ENCODE results near the gene CD34. TPM values are rescaled to one million over a fixed set of nuclear protein-coding genes. Genes with fewer than 3 reads are reported as not detected.

Gene CD34
- total RNA-seq, 4 donors from 2014 or later, result 65.6 to 85.9 (median 75.5) TPM

GRCh38 chr1:207952617-207953542 is 42.0 kb upstream of the CD34 start:
- TF ChIP-seq, protein P1, sequence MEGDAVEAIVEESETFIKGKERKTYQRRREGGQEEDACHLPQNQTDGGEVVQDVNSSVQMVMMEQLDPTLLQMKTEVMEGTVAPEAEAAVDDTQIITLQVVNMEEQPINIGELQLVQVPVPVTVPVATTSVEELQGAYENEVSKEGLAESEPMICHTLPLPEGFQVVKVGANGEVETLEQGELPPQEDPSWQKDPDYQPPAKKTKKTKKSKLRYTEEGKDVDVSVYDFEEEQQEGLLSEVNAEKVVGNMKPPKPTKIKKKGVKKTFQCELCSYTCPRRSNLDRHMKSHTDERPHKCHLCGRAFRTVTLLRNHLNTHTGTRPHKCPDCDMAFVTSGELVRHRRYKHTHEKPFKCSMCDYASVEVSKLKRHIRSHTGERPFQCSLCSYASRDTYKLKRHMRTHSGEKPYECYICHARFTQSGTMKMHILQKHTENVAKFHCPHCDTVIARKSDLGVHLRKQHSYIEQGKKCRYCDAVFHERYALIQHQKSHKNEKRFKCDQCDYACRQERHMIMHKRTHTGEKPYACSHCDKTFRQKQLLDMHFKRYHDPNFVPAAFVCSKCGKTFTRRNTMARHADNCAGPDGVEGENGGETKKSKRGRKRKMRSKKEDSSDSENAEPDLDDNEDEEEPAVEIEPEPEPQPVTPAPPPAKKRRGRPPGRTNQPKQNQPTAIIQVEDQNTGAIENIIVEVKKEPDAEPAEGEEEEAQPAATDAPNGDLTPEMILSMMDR (IDR thresholded peaks at IDR 0.05; ENCODE audit: low read depth), result no peak

DNA sequence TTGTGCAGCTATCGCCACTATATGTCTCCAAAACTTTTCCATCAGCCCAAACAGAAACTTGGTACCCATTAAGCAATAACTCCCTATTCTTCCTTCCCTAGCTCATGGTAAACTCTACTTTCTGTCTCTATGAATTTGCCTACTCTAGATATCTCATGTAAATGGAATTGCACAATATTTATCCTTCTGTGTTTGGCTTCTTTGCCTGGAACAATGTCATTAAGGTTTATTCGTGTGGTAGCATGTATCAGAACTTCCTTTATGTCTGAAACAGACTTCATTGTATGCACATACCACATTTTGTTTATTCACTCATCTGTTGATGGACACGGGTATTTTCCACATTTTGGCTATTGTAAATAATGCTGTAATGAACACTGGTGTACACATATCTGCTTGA is 40.7 kb upstream of the CD34 start:
- TF ChIP-seq, protein P1 (IDR thresholded peaks at IDR 0.05; ENCODE audit: low read depth), result no peak

DNA sequence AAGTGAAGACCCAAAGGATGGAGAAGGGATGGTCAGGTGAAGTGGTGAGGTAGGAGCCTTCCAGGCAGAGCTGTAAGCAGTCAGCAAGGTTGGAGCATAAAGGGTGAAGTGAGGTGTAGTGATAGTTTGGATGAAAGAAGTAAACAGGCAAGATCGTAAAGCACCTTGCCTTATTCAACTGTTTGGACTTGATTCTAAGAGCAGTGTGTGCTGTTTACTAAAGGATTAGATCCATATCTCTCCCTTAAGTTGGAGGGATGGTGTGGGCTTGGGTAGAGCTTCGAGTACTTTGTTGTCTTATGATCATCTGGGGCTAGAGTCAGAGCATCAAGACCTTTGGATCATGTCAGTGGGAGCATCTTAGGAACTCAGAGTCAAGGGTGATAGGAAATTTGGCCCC is 39.8 kb upstream of the CD34 start:
- TF ChIP-seq, protein P1 (IDR thresholded peaks at IDR 0.05; ENCODE audit: low read depth), result no peak

GRCh38 chr1:207949571-207950195 is 38.8 kb upstream of the CD34 start:
- TF ChIP-seq, protein P1 (IDR thresholded peaks at IDR 0.05; ENCODE audit: low read depth), result no peak

DNA sequence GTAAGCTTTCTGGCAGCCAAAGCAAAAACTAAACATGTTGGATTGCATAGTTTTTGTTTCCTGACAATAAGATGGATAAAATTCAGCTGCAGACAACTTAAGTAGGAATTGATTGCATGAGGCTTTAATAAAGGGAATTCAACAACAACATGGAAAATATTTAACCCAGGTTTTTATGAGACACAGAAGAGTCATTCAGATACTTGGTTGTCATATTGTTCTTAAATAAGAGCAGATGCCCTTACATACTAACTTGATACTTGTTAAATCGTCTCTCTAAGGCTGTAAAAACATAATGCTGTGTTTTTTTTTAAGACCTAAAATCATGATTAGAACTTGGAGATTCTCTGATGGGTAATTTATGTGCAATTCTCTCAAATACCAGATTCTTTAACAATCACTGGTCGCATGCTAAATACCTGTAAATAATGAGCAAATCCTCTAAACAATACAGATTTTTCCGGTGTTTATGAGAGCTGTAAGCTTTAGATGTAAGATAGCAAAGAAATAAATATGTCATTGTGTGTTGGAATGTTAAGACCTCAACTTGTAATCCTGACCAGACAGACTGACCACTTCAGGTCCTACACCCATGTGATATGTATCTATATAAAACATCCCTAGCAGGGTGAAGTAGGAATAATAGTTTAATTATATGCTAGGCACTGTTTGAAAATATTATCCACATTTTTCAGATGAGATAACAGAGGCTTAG is 37.8 kb upstream of the CD34 start:
- TF ChIP-seq, protein P1 (IDR thresholded peaks at IDR 0.05; ENCODE audit: low read depth), result no peak

DNA sequence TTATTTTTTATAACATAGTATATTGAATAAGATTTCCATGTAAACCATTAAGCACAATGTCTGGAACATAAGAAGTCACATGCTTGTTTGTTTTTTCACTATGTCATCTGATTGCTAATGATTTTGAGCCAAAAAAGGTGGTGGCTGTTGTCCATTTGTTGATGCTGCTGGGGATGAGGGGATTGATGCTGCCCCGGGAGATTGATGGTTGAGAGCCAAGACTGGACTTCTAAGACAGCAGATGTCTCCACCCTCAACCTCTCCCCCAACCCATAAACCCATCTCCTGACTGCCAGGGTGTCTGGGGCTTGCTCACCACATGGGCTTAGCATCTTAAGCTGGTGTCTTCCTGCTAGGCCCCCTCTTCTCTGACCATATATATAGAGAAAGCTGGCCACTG is 35.8 kb upstream of the CD34 start:
- TF ChIP-seq, protein P1 (IDR thresholded peaks at IDR 0.05; ENCODE audit: low read depth), result no peak

DNA sequence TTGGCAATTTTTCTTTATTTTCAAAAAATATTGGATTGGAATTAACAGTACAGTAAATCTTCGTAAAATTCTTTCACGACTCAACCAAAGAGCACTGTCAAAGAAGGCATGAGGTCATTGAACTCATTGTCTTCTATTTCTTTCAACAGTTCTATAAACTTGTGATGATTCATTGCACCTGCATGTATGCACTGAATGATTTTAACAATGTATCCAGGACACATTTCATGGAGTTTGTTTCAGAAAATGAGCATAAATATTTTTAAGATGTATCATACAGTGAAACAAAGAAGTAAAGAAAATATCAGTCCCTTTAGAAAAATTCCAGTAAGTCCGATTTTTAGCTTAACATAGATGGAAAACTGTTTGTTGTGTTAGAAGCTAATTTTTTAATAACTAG is 33.6 kb upstream of the CD34 start:
- TF ChIP-seq, protein P1 (IDR thresholded peaks at IDR 0.05; ENCODE audit: low read depth), result no peak
